ENCODE results near the gene GPR17. TPM values are rescaled to one million over a fixed set of nuclear protein-coding genes. Genes with fewer than 3 reads are reported as not detected.

GPR17 gene
- total RNA-seq, 1 experiment from 2014 or later, result not detected

GRCh38 chr2:127609818-127610217, 36.1 kb upstream of the GPR17 start:
- no peaks in the 10 kb centered on the region for H3K4me1 ChIP-seq (ENCODE audit: control insufficient read depth, insufficient read depth, low read length)
- ChIA-PET POLR2A (no interaction called here), CTCF (no interaction called here)
- BruUV-seq (replicated peaks), result no TSS peak
- no peak for TF ChIP-seq SIN3A (IDR thresholded peaks at IDR 0.05; ENCODE audit: borderline replicate concordance, insufficient read depth, low read depth, low read length)
- TF ChIP-seq POLR2AphosphoS5 (IDR thresholded peaks at IDR 0.05; ENCODE audit: low read depth, low read length), result no peak
- no peak for TF ChIP-seq TCF7L2 (IDR thresholded peaks at IDR 0.05; ENCODE audit: low read depth, low read length)
- no peak for TF ChIP-seq REST (IDR thresholded peaks at IDR 0.05; ENCODE audit: insufficient read depth in 1 of 2, low read depth in 2 of 2, low read length in 1 of 2)
- TF ChIP-seq, protein P1, sequence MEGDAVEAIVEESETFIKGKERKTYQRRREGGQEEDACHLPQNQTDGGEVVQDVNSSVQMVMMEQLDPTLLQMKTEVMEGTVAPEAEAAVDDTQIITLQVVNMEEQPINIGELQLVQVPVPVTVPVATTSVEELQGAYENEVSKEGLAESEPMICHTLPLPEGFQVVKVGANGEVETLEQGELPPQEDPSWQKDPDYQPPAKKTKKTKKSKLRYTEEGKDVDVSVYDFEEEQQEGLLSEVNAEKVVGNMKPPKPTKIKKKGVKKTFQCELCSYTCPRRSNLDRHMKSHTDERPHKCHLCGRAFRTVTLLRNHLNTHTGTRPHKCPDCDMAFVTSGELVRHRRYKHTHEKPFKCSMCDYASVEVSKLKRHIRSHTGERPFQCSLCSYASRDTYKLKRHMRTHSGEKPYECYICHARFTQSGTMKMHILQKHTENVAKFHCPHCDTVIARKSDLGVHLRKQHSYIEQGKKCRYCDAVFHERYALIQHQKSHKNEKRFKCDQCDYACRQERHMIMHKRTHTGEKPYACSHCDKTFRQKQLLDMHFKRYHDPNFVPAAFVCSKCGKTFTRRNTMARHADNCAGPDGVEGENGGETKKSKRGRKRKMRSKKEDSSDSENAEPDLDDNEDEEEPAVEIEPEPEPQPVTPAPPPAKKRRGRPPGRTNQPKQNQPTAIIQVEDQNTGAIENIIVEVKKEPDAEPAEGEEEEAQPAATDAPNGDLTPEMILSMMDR (IDR thresholded peaks at IDR 0.05), result no peak
- no peak overlapping the region for H3K4me3 ChIP-seq (ENCODE audit: low read depth in 2 of 2, low read length in 2 of 2)
- intact Hi-C loops (cut with micrococcal nuclease; ENCODE audit: unreplicated experiment) (no loop called here), in situ Hi-C loops (cut with HindIII; ENCODE audit: low pct_unique_long_range_greater_than_20kb, low sequenced_read_pairs) (no loop called here)
- no peaks in the 10 kb centered on the region for H3K27me3 ChIP-seq (ENCODE audit: control insufficient read depth, insufficient read depth, low read length)
- no peak for DNase-seq (ENCODE audit: low read depth, low spot score)
- no peak for ATAC-seq
- H3K27ac ChIP-seq (ENCODE audit: low read length), result no peak overlapping the region
- no peaks in the 10 kb centered on the region for H3K36me3 ChIP-seq (ENCODE audit: control insufficient read depth, insufficient read depth, low read length)
- peaks cover 11% of the 10 kb centered on the region; the same call in 1 of the 2 replicates for H3K9me3 ChIP-seq (ENCODE audit: control insufficient read depth, insufficient read depth, low read depth, low read length)

DNA sequence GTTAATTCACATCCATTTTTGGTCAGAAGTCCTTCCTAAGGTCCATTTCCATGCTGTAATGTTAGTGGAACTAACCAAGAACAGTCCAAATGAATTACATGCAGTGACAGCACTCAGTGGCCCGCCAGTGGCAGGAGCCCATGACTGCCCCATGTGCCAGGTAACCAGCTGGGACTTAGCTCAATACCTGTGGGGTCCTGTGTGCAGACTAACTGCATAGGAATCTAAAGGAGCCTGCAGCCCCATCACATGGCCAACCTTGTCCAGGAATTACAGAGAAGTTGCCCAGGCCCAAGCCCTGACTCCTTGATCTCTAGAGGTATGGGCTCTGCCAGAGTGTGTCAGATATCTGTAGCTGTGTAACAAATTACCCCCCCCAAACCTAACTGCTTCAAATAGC, 35.4 kb upstream of the GPR17 start:
- no peaks in the 10 kb centered on the region for H3K27me3 ChIP-seq (ENCODE audit: control insufficient read depth, insufficient read depth, low read length)
- ChIA-PET POLR2A (no interaction called here), CTCF (no interaction called here)
- TF ChIP-seq POLR2AphosphoS5 (IDR thresholded peaks at IDR 0.05; ENCODE audit: low read depth, low read length) (no peak), REST (IDR thresholded peaks at IDR 0.05; ENCODE audit: insufficient read depth in 1 of 2, low read depth in 2 of 2, low read length in 1 of 2) (no peak), SIN3A (IDR thresholded peaks at IDR 0.05; ENCODE audit: borderline replicate concordance, insufficient read depth, low read depth, low read length) (no peak), TCF7L2 (IDR thresholded peaks at IDR 0.05; ENCODE audit: low read depth, low read length) (no peak)
- TF ChIP-seq, protein P1 (IDR thresholded peaks at IDR 0.05), result no peak
- DNase-seq (ENCODE audit: low read depth, low spot score), result no peak
- H3K4me1 ChIP-seq (ENCODE audit: control insufficient read depth, insufficient read depth, low read length), result no peaks in the 10 kb centered on the region
- no TSS peak for BruUV-seq (replicated peaks)
- no peak overlapping the region for H3K27ac ChIP-seq (ENCODE audit: low read length)
- no peak overlapping the region for H3K4me3 ChIP-seq (ENCODE audit: low read depth in 2 of 2, low read length in 2 of 2)
- ATAC-seq, result no peak
- H3K36me3 ChIP-seq (ENCODE audit: control insufficient read depth, insufficient read depth, low read length), result no peaks in the 10 kb centered on the region
- in situ Hi-C loops (cut with HindIII; ENCODE audit: low pct_unique_long_range_greater_than_20kb, low sequenced_read_pairs) (no loop called here), intact Hi-C loops (cut with micrococcal nuclease; ENCODE audit: unreplicated experiment) (no loop called here)
- H3K9me3 ChIP-seq (ENCODE audit: control insufficient read depth, insufficient read depth, low read depth, low read length), result peaks cover 11% of the 10 kb centered on the region; the same call in 1 of the 2 replicates
